Left cardiac atrium (tissue), 4 donors: Measurements from ENCODE around the gene CELSR1. TPM values are rescaled to one million over a fixed set of nuclear protein-coding genes. Genes with fewer than 3 reads are reported as not detected.
A peak's percentile ranks its signal among the peaks of the same experiment; 100 is the strongest.
"Not testable (repeated sequence)": the region's sequence is repeated elsewhere in the genome, so short reads cannot be mapped to it uniquely, and the experiment has no call there.

Experiments used
- ATAC-seq, 2 donors: fragments of 200-7000 bp; cut with Tn5 transposase; one replicate each; pipeline ENCODE4 v1.9.1; 2020; ENCODE audit warnings: mild to moderate bottlenecking in 2 of 2, moderate library complexity in 2 of 2
- DNase-seq: peaks from one replicate; pipeline ENCODE4 v3.0.0-alpha.2; 2020
- intact Hi-C, 2 donors: fragments of 100-400 bp; cut with DNase I; formaldehyde crosslinking; loops; one replicate each; pipeline versions ENCODE4 v1.14.1 to v1.15.1; 2022 to 2023
- total RNA-seq, 2 donors: library from RNA; stranded (reverse); fragmentation: NEBNext Ultra II Directional; extraction: Animal tissue kit (Norgen Biotek cat#: 25700); gene quantifications; one replicate each; pipeline ENCODE4 v1.2.1, GENCODE V29; 2021
- donor health status: DM: no; HTN: yes; CAD: no.
- donor health status: DM: no; HTN: yes; CAD: no; lungs with severe emphysema.
- donor health status: DM: yes; HTN: yes; CAD: no.
- donor health status: Dilated cardiomyopathy.

Gene CELSR1
- total RNA-seq, 2 donors from 2014 or later: 6.5 to 8.1 TPM

DNA sequence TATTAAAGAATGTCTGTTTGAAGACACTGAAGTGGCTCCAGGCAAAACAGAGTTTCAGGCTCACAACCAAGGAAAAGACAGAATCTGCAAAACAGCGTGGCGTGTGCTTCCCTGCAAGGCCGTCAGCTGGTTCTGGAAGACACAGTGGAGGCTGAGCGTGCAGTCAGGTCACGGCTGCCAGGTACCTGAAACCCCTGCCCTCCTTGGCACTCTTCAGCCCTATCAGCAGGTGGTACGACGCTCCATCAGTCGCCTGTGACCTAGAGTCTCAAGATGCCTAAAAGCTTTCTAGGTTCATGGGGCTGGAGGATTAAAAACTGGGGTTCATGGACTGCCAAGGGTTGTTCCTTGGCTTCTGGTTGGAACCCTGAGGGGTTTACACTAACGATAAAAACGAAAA, 136.1 kb downstream of the CELSR1 start:
- intact Hi-C loops: no loop called here
- DNase-seq (no peak), ATAC-seq (no peak)

DNA sequence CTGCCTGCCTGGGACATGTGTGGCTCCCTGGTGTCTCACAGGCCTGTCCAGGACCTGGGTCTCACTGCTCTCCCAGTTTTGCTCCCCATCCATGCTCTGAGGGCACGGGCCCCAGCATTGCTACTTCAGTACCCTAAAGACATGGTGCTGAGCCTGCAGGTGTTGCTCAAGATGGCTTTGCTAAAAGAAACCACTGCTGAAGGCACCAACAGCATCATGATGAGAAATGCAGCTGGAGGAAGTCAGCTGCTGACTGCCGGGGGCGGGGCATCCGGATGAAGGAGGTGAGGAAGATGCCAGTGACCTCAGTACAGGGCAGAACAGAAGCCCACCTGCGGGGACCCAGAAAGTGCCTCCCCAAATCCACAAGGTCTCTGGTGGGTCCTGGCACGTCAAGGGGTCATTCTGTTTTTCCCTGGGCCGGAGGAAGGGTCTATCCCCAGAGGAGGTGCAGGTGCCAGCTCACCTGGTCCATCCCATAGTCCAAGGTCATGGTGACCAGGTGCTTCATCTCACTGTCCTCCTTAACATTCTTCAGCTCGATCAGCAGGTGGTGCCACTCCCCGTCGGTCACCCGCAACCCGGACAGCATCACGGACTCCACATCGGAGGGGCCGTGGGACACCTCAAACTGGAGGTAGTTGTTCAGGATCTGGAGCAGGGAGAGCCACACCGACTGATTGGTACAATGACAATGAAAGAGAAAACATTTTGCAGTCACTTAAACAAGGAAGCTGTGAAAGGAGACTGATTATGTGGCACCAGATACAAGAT, 138.0 kb downstream of the CELSR1 start:
- intact Hi-C loops: no loop called here

DNA sequence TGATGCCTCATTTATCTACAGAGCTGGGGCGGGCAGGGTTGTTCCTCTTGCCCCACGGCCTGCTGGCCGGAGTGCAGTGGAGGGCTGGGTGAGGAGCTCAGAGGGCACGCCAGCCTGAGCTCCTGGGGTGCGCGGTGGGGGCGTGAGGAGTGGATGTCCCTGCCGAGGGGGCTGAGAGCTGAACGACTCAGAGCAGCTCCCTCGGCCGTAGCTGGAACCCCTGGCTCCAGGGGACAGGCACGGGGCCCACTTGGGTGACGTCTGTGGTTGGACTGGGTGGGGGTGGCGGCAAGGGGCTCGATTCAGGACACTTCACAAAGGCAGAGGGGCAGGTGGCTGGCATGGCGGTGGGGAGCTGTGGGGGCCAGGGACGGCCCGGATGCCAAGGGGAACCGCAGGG, 139.5 kb downstream of the CELSR1 start:
- ATAC-seq (no peak), DNase-seq (no peak)
- intact Hi-C loops: no loop called here

More for the DNA sequence above, 138.0 kb downstream of the CELSR1 start:
- DNase-seq (no peak), ATAC-seq (no peak)

- DNase-seq (no peak), ATAC-seq (no peak)
- intact Hi-C loops: no loop called here
Measured at GRCh38 chr22:46397514-46397913, 139.9 kb downstream of the CELSR1 start.

DNA sequence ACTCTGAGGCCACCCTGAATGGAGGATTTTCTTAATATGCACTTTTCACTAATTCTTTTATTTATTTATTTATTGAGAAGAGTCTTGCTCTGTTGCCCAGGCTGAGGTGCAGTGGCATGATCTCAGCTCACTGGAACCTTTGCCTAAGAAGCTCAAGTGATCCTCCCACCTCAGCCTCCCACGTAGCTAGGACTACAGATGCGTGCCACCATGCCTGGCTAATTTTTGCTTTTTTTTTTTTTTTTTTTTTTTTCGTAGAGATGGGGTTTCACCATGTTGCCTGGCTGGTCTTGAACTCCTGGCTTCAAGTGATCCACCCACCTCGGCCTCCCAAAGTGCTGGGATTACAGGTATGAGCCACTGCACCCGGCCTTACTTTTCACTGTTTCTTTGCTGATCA, 140.4 kb downstream of the CELSR1 start:
- intact Hi-C loops, DNase-seq, ATAC-seq: not testable (repeated sequence)

- DNase-seq (no peak), ATAC-seq (no peak)
- intact Hi-C loops: no loop called here
Measured at GRCh38 chr22:46395145-46395544, 142.3 kb downstream of the CELSR1 start.

DNA sequence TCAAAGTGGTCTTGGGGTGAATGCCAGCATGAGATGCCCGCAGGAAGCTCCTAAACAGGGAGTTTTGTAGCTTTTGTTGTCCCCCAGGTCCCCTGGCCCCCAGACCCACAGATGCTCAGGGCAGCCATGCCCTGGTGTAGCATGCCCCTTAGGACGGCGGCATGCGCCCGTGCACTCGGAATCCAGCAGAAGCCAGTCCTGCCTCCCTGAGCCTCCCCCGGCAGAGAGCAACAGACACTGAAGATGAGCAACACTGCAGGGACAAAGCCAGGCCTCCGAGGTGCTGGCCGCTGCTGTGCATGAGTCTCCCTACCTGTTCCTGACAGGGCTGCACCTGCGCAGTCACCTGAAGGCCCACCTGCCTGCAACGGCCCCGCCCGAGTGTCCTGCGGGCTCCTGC, 142.8 kb downstream of the CELSR1 start:
- ATAC-seq (no peak), DNase-seq (no peak)
- intact Hi-C loops: no loop called here

DNA sequence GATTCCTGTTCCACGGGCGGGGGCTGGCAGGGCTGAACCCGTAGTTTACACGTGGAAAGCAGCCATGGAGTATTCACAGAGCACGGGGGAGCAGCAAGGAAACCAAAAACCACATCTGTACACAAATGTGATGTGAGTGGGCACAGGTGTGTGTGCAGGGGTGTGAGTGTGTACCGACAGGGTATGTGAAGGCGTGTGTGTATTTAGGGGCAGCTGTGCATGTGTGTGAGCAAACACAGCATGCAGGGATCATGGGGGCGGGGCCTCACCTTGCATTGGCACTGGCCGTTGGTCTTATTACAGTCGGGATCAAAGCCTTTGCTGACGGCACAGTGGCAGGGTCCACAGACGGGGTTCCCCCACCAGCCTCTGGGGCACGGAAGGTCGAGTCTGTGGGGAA, 143.5 kb downstream of the CELSR1 start:
- intact Hi-C loops: no loop called here
- ATAC-seq (no peak), DNase-seq (no peak)

DNA sequence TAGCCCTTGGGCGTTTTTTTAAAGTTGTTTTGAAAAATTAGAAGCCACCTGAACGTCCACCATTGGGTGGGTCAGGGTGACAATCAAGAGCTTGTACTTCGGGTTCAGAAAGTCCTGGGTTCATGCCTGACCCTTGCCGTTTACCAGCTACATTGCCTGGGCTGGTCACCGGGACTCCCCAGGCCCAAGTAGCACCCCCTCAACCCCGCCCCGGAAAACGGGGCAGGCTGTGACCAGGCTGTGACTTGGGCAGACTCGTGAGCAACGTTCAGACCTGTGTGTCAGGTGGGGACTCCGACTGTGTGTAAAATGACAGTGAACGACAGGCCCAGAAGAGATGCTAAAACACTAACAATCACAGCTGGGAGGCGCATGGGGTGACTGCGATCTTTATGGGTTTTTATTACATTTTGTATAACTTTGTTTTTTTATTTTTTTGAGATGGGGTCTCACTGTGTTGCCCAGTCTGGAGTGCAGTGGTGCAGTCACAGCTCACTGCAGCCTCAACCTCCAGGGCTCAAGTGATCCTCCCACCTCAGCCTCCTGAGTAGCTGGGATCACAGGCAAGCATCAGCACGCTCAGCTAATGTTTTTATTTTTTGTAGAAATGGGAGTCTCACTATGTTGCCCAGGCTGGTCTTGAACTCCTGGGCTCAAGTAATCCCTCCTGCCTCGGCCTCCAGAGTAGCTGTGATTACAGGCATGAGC, 145.1 kb downstream of the CELSR1 start:
- DNase-seq: no peak
- no peak for ATAC-seq
- intact Hi-C loops: no loop called here

GRCh38 chr22:46391486-46392136, 145.8 kb downstream of the CELSR1 start:
- intact Hi-C loops: no loop called here
- ATAC-seq: no peak
- no peak for DNase-seq

GRCh38 chr22:46390652-46391301, 146.6 kb downstream of the CELSR1 start:
- intact Hi-C loops: no loop called here
- peak; percentile 60 to 70 for ATAC-seq
- DNase-seq: peak; percentile 74

DNA sequence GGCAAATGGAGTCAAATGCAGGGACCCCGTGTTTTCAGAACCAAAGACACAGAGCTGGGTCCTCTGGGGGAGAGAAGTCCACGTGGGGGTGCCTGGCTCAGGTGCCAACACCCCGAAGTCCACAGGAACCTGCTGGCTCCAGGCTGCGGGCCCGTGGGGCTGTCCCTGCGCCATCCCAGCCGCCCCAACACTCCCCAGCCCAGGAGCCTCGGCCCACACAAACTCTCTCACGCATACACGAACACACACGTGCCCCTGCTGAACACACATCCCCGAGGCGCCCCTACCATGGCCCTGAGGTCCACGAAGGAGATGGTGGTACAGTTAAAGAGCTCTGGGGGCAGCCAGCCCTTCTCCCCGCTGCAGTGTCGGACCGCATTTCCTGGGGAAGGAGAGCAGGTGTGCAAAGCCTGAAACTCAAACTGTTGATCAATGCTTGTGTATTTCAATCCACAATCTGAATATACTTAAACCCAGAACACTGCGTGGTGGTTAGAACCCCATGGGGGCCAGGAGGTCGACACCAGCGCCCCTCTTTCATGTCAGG, 147.2 kb downstream of the CELSR1 start:
- intact Hi-C loops: no loop called here
- ATAC-seq (no peak), DNase-seq (no peak)

- intact Hi-C loops: no loop called here
- DNase-seq (no peak), ATAC-seq (no peak)
Measured at GRCh38 chr22:46389081-46389480, 148.3 kb downstream of the CELSR1 start.

DNA sequence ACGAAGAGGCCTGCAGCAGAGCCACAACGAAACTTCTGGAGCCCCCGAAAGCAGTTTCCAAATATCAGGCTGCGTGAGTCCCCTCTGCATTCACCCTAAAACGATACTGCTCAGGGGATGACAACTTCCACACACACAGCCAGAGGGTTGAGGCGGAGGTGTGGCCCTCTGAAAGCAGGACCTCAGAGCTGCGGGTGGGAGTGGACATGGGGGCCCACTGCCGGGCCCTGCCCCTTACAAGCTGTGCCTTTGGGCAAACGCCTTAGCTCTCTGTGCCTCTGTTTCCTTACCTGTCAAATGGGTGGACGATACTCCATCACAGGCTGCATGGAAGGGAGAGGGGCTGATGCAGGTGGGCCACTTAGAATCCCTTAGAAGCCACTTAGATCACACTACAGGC, 148.8 kb downstream of the CELSR1 start:
- ATAC-seq: no peak
- intact Hi-C loops: no loop called here
- DNase-seq: no peak

DNA sequence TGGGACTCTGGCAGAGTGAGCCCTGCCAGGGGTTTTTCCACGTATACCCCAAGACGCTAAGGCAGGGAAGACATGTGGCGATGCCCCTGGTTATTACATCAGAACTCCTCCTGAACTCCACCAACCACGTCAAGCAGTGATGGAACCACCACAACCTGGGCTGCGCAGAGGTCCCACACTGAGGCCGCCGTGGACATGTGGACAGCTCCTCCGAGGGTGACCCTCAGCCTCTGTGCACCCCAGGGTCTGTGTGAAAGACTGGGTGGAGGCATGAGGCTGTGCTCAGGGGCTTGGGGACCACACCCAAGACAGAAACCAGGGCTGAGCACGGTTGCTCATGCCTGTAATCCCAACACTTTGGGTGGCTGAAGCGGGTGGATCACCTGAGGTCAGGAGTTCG, 149.7 kb downstream of the CELSR1 start:
- ATAC-seq: no peak
- intact Hi-C loops: no loop called here
- DNase-seq: no peak

GRCh38 chr22:46386312-46386711, 151.1 kb downstream of the CELSR1 start:
- no peak for ATAC-seq
- intact Hi-C loops: no loop called here
- DNase-seq: no peak

DNA sequence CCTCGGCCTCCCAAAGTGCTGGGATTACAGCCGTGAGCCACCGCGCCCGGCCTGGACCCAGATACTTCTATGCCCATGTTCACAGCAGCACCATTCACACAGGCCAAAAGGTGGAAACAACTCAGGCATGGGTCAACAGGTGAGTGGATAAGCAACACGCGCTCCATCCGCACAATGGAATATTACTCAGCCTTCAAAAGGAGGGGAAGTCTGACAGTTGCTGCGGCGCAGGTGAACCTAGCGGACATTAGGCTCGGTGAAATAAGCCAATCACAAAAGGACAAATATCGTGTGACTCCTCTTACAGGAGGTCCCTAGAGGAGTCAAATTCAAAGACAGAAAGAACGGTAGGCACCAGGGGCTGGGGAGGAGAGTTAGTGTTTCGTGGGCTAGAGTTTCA, 154.9 kb downstream of the CELSR1 start:
- intact Hi-C loops: no loop called here
- ATAC-seq: no peak
- DNase-seq: no peak

- ATAC-seq (no peak), DNase-seq (no peak)
- intact Hi-C loops: no loop called here
Measured at GRCh38 chr22:46381731-46382130, 155.7 kb downstream of the CELSR1 start.

DNA sequence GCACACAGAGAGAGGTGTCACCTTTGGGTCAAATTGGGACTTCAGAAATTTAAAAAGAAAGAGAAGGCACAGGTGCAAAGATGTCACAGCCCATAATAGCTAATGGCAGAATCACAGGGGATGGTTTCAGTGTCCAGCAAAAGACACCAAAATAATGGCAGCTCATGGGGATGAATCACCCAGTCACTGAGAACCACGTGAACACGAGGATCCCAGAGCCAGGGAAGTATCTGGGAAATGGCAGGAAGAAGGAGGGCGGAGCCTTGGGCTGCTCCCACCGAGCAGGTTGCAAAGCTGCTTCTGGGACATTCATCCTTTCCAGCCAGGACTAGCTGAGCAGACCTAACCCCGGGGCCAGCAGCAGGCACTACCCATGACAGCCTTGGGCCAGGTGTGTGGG, 156.3 kb downstream of the CELSR1 start:
- ATAC-seq (no peak), DNase-seq (no peak)
- intact Hi-C loops: no loop called here

DNA sequence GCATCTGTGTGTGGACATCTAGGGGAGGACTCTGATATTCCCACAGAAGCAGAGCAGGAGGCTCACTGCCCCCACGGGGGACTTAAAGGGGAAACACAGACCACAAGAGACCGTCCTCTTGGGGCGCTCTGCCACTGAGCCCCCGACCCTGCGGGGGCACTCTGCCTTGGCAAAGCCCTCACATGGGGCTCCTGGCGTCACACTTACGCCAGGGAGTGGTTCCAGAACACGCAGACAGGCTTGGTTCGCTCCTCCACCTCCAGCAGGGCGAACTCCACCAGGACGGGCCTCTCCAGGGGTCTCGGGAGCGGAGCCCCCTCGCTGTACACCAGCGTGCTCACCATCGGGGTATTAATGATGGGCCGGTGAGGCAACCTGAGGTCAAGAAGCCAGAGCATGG, 156.8 kb downstream of the CELSR1 start:
- intact Hi-C loops: no loop called here
- no peak for DNase-seq
- no peak for ATAC-seq
